Measurements from ENCODE around the gene MRPS22. TPM values are rescaled to one million over a fixed set of nuclear protein-coding genes. Genes with fewer than 3 reads are reported as not detected.

The MRPS22 gene
- total RNA-seq, 1 experiment from 2014 or later, result 95.1 TPM

GRCh38 chr3:139304383-139304782 is 39.4 kb upstream of the MRPS22 start (continued):
- TF ChIP-seq, protein P1, sequence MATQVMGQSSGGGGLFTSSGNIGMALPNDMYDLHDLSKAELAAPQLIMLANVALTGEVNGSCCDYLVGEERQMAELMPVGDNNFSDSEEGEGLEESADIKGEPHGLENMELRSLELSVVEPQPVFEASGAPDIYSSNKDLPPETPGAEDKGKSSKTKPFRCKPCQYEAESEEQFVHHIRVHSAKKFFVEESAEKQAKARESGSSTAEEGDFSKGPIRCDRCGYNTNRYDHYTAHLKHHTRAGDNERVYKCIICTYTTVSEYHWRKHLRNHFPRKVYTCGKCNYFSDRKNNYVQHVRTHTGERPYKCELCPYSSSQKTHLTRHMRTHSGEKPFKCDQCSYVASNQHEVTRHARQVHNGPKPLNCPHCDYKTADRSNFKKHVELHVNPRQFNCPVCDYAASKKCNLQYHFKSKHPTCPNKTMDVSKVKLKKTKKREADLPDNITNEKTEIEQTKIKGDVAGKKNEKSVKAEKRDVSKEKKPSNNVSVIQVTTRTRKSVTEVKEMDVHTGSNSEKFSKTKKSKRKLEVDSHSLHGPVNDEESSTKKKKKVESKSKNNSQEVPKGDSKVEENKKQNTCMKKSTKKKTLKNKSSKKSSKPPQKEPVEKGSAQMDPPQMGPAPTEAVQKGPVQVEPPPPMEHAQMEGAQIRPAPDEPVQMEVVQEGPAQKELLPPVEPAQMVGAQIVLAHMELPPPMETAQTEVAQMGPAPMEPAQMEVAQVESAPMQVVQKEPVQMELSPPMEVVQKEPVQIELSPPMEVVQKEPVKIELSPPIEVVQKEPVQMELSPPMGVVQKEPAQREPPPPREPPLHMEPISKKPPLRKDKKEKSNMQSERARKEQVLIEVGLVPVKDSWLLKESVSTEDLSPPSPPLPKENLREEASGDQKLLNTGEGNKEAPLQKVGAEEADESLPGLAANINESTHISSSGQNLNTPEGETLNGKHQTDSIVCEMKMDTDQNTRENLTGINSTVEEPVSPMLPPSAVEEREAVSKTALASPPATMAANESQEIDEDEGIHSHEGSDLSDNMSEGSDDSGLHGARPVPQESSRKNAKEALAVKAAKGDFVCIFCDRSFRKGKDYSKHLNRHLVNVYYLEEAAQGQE (IDR thresholded peaks at IDR 0.05; ENCODE audit: low read depth), result no peak
- TF ChIP-seq TCF7L2 (IDR thresholded peaks at IDR 0.05; ENCODE audit: borderline replicate concordance, extremely low read depth, insufficient read depth, insufficient read length), result no peak
- TF ChIP-seq POLR2AphosphoS5 (IDR thresholded peaks at IDR 0.05; ENCODE audit: low read depth, low read length), result no peak
- no peak for TF ChIP-seq POLR2A (IDR thresholded peaks at IDR 0.05; ENCODE audit: borderline replicate concordance, extremely low read depth, insufficient read depth, insufficient read length)
- TF ChIP-seq, protein P2, sequence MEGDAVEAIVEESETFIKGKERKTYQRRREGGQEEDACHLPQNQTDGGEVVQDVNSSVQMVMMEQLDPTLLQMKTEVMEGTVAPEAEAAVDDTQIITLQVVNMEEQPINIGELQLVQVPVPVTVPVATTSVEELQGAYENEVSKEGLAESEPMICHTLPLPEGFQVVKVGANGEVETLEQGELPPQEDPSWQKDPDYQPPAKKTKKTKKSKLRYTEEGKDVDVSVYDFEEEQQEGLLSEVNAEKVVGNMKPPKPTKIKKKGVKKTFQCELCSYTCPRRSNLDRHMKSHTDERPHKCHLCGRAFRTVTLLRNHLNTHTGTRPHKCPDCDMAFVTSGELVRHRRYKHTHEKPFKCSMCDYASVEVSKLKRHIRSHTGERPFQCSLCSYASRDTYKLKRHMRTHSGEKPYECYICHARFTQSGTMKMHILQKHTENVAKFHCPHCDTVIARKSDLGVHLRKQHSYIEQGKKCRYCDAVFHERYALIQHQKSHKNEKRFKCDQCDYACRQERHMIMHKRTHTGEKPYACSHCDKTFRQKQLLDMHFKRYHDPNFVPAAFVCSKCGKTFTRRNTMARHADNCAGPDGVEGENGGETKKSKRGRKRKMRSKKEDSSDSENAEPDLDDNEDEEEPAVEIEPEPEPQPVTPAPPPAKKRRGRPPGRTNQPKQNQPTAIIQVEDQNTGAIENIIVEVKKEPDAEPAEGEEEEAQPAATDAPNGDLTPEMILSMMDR (IDR thresholded peaks at IDR 0.05 in 2 of 3, conservative IDR thresholded peaks at IDR 0.05 in 1 of 3; ENCODE audit: borderline replicate concordance in 1 of 3, insufficient read depth in 1 of 3, low read depth in 2 of 3, low read length in 2 of 3), result no peak
- no peak for TF ChIP-seq EGR1 (IDR thresholded peaks at IDR 0.05; ENCODE audit: low read depth)
- no peak for TF ChIP-seq CBX3 (IDR thresholded peaks at IDR 0.05; ENCODE audit: low read depth)
- TF ChIP-seq RAD21 (IDR thresholded peaks at IDR 0.05; ENCODE audit: low read depth), result no peak

GRCh38 chr3:139306078-139306477 is 37.7 kb upstream of the MRPS22 start:
- ChIA-PET CTCF (interaction anchor here (0.8 kb wide), 1 partner anchor 193 kb away, joined by 3 read pairs; no protein-coding TSS in a partner anchor), RAD21 (ENCODE audit: low non-redundant PET in 1 of 2, low total read pairs in 2 of 2, uncharacterized antibody in 2 of 2, unreplicated experiment in 2 of 2) (no interaction called here), POLR2A (interaction anchor here (10.8 kb wide), 1 partner anchor 9 kb away, joined by 198 read pairs; no protein-coding TSS in a partner anchor)
- DNase-seq (ENCODE audit: low read depth, low spot score) (no peak), ATAC-seq (no peak)
- Histone ChIP-seq H3K27ac (ENCODE audit: low read depth, low read length) (peak overlapping the region; percentile 99), H3K9me2 (ENCODE audit: insufficient read depth) (no peaks in the 10 kb centered on the region), H3K36me3 (ENCODE audit: control insufficient read depth in 1 of 2, insufficient read depth in 2 of 2, low read length in 2 of 2) (no peaks in the 10 kb centered on the region), H3K9me3 (ENCODE audit: control insufficient read depth in 1 of 2, insufficient read depth in 1 of 2, low read depth in 1 of 2, low read length in 2 of 2) (no peaks in the 10 kb centered on the region), H3K9ac (ENCODE audit: low read length) (peak overlapping the region; percentile 71; the same call in 1 of the 2 replicates), H3K4me2 (ENCODE audit: low read length) (no peak overlapping the region), H3K79me2 (ENCODE audit: insufficient read depth, low read length) (no peaks in the 10 kb centered on the region; the same call in 1 of the 2 replicates), H3K4me3 (replicated peaks in 1 of 2; ENCODE audit: low read depth in 1 of 2, low read length in 2 of 2) (no peak overlapping the region), H4K20me1 (ENCODE audit: insufficient read depth) (no peaks in the 10 kb centered on the region), H3K4me1 (ENCODE audit: control insufficient read depth in 1 of 2, insufficient read depth in 2 of 2, low read length in 2 of 2) (peaks cover 82 to 96% of the 10 kb centered on the region in 2 experiments), H2AFZ (ENCODE audit: low read depth, low read length, poor library complexity, severe bottlenecking) (no peak overlapping the region), H3K27me3 (ENCODE audit: insufficient read depth, low read length) (no peaks in the 10 kb centered on the region)
- no TSS peak for BruUV-seq (replicated peaks)
- TF ChIP-seq ELF1 (IDR thresholded peaks at IDR 0.05; ENCODE audit: borderline replicate concordance, low read depth), result no peak
- TF ChIP-seq JUND (IDR thresholded peaks at IDR 0.05), result no peak
- no peak for TF ChIP-seq SIN3A (IDR thresholded peaks at IDR 0.05; ENCODE audit: low read depth)
- TF ChIP-seq SP1 (IDR thresholded peaks at IDR 0.05; ENCODE audit: low read depth), result no peak
- TF ChIP-seq ZNF274 (IDR thresholded peaks at IDR 0.05; ENCODE audit: low read depth, low read length), result no peak
- no peak for TF ChIP-seq CEBPB (IDR thresholded peaks at IDR 0.05; ENCODE audit: low read depth)
- no peak for TF ChIP-seq FOSL1 (IDR thresholded peaks at IDR 0.05; ENCODE audit: low read depth)
- TF ChIP-seq, protein P2 (IDR thresholded peaks at IDR 0.05 in 2 of 3, conservative IDR thresholded peaks at IDR 0.05 in 1 of 3; ENCODE audit: borderline replicate concordance in 1 of 3, insufficient read depth in 1 of 3, low read depth in 2 of 3, low read length in 2 of 3), result no peak
- TF ChIP-seq YY1 (IDR thresholded peaks at IDR 0.05; ENCODE audit: extremely low read depth, insufficient replicate concordance, low read depth, low read length), result no peak
- no peak for TF ChIP-seq EZH2 (IDR thresholded peaks at IDR 0.05)
- TF ChIP-seq RAD21 (IDR thresholded peaks at IDR 0.05; ENCODE audit: low read depth), result no peak
- TF ChIP-seq, protein P3, sequence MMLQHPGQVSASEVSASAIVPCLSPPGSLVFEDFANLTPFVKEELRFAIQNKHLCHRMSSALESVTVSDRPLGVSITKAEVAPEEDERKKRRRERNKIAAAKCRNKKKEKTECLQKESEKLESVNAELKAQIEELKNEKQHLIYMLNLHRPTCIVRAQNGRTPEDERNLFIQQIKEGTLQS (IDR thresholded peaks at IDR 0.05), result no peak
- intact Hi-C loops (cut with micrococcal nuclease), result no loop called here

Measured in HCT116 (cell line).